AG04450 (cell line): ENCODE measurements around the gene TUSC1. TPM values are rescaled to one million over a fixed set of nuclear protein-coding genes. Genes with fewer than 3 reads are reported as not detected.

Source experiments
- CTCF ChIA-PET: fragments of 300-600, 350-600 bp; formaldehyde crosslinking; extraction: SDS; loops from one replicate; lab custom pipeline; 2022; ENCODE audit warnings: antibody characterized with exemption, inconsistent platforms; lab: Charles Lee
- POLR2A ChIA-PET: fragments of 350-600 bp; formaldehyde crosslinking; extraction: SDS; loops from one replicate; lab custom pipeline; 2021; ENCODE audit warnings: antibody characterized with exemption, inconsistent platforms; lab: Yijun Ruan, JAX
- DNase-seq: peaks from one replicate; pipeline ENCODE4 v3.0.0-alpha.2; 2011; ENCODE audit warnings: low read depth, low spot score
- H3K27ac ChIP-seq: one replicate; pipeline ENCODE4 v1.5.1; 2012; ENCODE audit warnings: low read depth, low read length, control low read depth
- H3K27me3 ChIP-seq: one replicate; pipeline ENCODE4 v1.6.0; 2012; ENCODE audit warnings: low read length; ENCODE audit not compliant: control insufficient read depth, insufficient read depth
- H3K4me3 ChIP-seq: 2 replicates; pipeline ENCODE4 v1.5.1; 2011; ENCODE audit warnings: mild to moderate bottlenecking, low read depth, low read length, control low read depth
- H3K9me3 ChIP-seq: 2 replicates; pipeline ENCODE4 v1.5.1; 2012; ENCODE audit warnings: low read length; ENCODE audit not compliant: control insufficient read depth, insufficient read depth
- CTCF ChIP-seq: IDR thresholded peaks from 2 replicates; pipeline ENCODE4 v1.5.1; 2011; ENCODE audit warnings: low read depth, low read length, control low read depth, inconsistent platforms
- polyA plus RNA-seq: library from polyadenylated mRNA; depleted of rRNA; stranded (reverse); fragments of >200 nt; gene quantifications from 2 replicates; pipeline ENCODE4 v1.2.3, GENCODE V29; 2011

Gene TUSC1
- polyA plus RNA-seq, 1 experiment, result 3.6 TPM

- Histone ChIP-seq H3K9me3 (no peaks in the 10 kb centered on the region), H3K4me3 (no peak overlapping the region), H3K27ac (no peak overlapping the region), H3K27me3 (no peaks in the 10 kb centered on the region)
- ChIA-PET CTCF (no interaction called here), POLR2A (no interaction called here)
- DNase-seq, result no peak
- no peak for TF ChIP-seq CTCF
Observed at GRCh38 chr9:25658571-25658970, 19.7 kb downstream of the TUSC1 start.

DNA sequence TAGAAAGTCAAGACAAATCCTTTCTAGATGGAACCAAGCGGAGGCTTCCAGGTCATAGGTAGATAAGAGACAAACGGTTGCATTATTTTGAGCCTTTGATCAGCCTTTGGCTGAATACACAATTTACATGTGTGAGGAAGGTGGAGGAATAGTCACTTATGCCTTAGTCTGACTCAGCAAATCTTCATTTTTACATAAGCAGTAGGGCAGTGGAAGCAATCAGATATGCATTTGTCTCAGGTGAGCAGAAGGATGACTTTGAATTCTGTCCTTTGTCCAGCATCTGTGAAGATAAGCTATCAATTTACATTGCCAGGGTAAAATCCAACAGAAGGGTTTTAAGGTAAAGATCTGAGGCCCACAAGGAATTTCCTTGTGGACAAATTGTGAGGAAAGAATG lies 23.8 kb downstream of the TUSC1 start:
- no peak for TF ChIP-seq CTCF
- no peak for DNase-seq
- ChIA-PET CTCF (no interaction called here), POLR2A (no interaction called here)
- H3K9me3 ChIP-seq, result no peaks in the 10 kb centered on the region
- H3K27ac ChIP-seq, result no peak overlapping the region
- no peaks in the 10 kb centered on the region for H3K27me3 ChIP-seq
- H3K4me3 ChIP-seq, result no peak overlapping the region

DNA sequence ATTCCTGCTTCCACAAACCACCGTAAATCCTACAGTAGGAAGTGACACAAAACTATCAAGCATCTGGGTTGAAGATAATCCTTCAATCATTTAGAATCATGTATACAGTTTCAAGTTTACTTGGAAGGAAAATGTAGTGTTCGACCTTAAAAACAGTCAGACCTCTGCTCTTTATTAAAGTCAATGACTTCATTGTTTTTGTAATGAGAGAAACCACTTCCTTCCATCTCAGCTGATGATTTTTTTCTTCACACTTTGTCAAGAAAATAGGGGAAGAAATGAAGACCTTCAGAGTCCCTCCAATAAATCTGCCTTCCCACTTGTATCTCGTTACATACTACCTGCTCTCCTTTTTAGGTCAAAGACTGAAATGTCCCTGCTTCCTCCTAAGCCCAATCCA lies 30.1 kb downstream of the TUSC1 start:
- CTCF ChIA-PET, result no interaction called here
- no peak for DNase-seq
- H3K9me3 ChIP-seq, result no peaks in the 10 kb centered on the region
- H3K4me3 ChIP-seq, result no peak overlapping the region
- TF ChIP-seq CTCF, result no peak
- POLR2A ChIA-PET, result no interaction called here
- H3K27me3 ChIP-seq, result no peaks in the 10 kb centered on the region
- no peak overlapping the region for H3K27ac ChIP-seq

GRCh38 chr9:25636026-25636425 lies 42.2 kb downstream of the TUSC1 start:
- Histone ChIP-seq H3K27ac (no peak overlapping the region), H3K27me3 (no peaks in the 10 kb centered on the region), H3K4me3 (no peak overlapping the region), H3K9me3 (no peaks in the 10 kb centered on the region)
- TF ChIP-seq CTCF, result no peak
- no peak for DNase-seq
- ChIA-PET CTCF (no interaction called here), POLR2A (no interaction called here)

DNA sequence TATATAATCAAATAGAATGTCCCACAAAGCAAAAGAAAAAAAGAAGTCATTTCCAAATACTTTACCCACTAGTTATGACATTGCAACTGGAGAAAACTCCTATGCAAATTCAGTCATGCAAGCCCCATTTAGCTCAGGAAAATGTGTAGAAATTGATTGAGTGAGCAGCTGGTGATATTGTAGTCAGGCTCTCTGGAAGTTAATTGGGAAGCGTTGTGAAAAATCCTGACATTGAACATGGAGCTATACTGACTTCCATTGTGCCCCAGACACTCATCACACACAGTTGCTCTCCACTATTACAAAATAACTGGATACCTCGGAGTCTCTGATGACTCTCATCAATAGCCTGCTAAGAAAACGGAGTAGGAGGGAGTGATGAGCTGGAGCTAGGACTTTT lies 49.0 kb downstream of the TUSC1 start:
- Histone ChIP-seq H3K27ac (no peak overlapping the region), H3K9me3 (no peaks in the 10 kb centered on the region), H3K4me3 (no peak overlapping the region), H3K27me3 (no peaks in the 10 kb centered on the region)
- DNase-seq, result no peak
- POLR2A ChIA-PET, result no interaction called here
- CTCF ChIA-PET, result no interaction called here
- TF ChIP-seq CTCF, result no peak
